AG10803 (cell line): ENCODE results near the gene SDS.

Source experiments
- DNase-seq: peaks from one replicate; pipeline ENCODE4 v3.0.0; 2010; ENCODE audit warnings: low read depth
- H3K4me3 ChIP-seq: 2 replicates; pipeline ENCODE4 v1.5.1; 2011; ENCODE audit warnings: mild to moderate bottlenecking, low read length, control low read depth
- CTCF ChIP-seq: conservative IDR thresholded peaks from 2 replicates; pipeline ENCODE4 v1.5.1; 2011; ENCODE audit warnings: mild to moderate bottlenecking, low read length, control low read depth, inconsistent platforms

SDS gene

GRCh38 chr12:113393749-113394148 is 9.9 kb downstream of the SDS start:
- DNase-seq = no peak
- TF ChIP-seq CTCF = no peak

GRCh38 chr12:113392988-113393579 is 10.6 kb downstream of the SDS start:
- H3K4me3 ChIP-seq = no peak overlapping the region
- DNase-seq = peak; percentile 8
- TF ChIP-seq CTCF = no peak

More at GRCh38 chr12:113393749-113394148, 9.9 kb downstream of the SDS start:
- H3K4me3 ChIP-seq = no peak overlapping the region

GRCh38 chr12:113392520-113392919 is 11.2 kb downstream of the SDS start:
- no peak for DNase-seq
- TF ChIP-seq CTCF = no peak
- no peak overlapping the region for H3K4me3 ChIP-seq

- TF ChIP-seq CTCF = no peak
- no peak for DNase-seq
- H3K4me3 ChIP-seq = no peak overlapping the region
These were observed 11.9 kb downstream of the SDS start for GRCh38 chr12:113391650-113392337.

GRCh38 chr12:113391145-113391544 is 12.5 kb downstream of the SDS start:
- DNase-seq = no peak
- no peak for TF ChIP-seq CTCF
- H3K4me3 ChIP-seq = no peak overlapping the region

- H3K4me3 ChIP-seq = no peak overlapping the region
- no peak for DNase-seq
- no peak for TF ChIP-seq CTCF
These were observed 13.3 kb downstream of the SDS start for GRCh38 chr12:113390064-113391043.
